Renal cortical epithelial cell (primary cell): ENCODE measurements around the gene UCK2. TPM values are rescaled to one million over a fixed set of nuclear protein-coding genes. Genes with fewer than 3 reads are reported as not detected.
A peak's percentile ranks its signal among the peaks of the same experiment; 100 is the strongest.

ENCODE experiments used
- DNase-seq: peaks from one replicate; pipeline ENCODE4 v3.0.0-alpha.2; 2011; ENCODE audit warnings: low read depth
- total RNA-seq: library from RNA; depleted of rRNA; stranded (reverse); fragments of >200 nt; gene quantifications from 2 replicates; pipeline ENCODE4 v1.2.3, GENCODE V29; 2014

UCK2 gene
- total RNA-seq, 1 donor from 2014 or later, result 62.4 TPM

GRCh38 chr1:165900576-165901380 lies 73.4 kb downstream of the UCK2 start:
- no peak for DNase-seq

GRCh38 chr1:165902565-165902964 lies 75.2 kb downstream of the UCK2 start:
- DNase-seq, result no peak

DNA sequence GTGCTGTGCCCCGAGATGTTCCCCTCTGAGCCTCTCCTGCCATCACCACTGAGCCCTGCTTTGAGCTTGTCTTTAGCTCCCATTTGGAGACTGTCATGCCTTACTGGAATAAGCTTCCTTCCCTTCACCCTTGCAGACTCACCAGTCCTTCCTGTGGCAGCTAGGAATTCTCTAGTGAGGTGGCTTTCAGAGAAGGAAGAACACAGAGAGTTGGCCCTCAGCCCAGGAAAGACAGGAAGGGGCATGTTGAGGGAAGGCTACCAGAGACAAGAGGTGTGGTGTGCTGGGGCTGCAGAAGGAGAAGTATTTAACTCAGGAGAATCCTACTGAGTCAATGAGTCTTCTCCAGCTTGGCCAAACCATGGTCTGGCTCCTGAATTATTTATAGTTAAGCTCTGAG lies 76.3 kb downstream of the UCK2 start:
- DNase-seq, result peak; percentile 70

- no peak for DNase-seq
Measured at GRCh38 chr1:165904948-165905347, 77.5 kb downstream of the UCK2 start.

DNA sequence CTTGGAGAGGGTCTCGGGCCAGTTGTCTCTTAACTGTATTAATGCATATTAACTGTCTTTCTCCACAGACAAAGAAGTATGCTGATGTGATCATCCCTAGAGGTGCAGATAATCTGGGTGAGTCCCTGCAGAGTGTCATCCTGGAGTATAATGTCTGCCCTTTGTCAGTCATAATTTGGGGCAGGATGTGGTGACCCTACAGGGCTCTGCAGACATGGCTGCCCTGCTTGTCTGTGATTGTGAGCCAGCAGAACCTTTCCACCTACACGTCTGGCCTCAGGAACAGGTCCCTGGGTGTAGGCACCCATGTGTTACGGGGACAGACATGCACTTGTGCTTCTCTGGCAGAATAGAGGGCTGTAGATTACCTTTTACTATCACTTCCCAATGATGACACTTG lies 78.4 kb downstream of the UCK2 start:
- DNase-seq, result no peak

GRCh38 chr1:165907256-165907857 lies 79.9 kb downstream of the UCK2 start:
- peak; percentile 40 for DNase-seq

DNA sequence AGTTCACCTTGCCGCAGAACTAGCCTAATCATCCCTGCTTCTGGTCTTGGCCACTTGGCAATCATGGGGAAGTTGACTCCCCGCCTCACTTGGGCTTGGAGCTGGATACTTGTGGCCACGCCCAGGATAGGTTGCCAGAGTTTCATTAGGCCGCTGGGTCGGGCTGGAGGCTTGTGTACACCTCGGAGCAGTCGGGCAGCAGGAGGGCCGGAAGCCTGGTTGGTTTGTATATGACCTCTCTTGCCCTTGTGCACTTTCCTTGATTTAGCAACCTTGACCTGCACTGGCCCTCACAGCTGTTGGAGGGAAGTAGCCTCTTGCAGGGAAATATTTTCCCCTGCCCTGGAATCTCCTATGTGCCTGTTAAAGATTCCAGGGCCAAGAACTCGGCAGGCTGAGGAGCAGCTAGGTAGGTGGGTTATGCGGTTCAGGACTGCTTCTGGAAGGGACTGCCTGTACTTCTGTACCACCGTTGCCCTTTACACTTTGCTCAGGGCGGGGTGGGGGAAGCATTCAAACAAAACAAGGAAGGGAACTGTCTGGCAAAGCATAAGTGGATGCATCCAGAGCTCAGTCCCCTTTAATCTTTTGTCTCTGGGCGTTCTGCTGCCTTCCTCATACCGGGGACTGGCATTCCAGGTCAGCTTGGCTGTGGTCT lies 83.5 kb downstream of the UCK2 start:
- no peak for DNase-seq

- no peak for DNase-seq
Measured at GRCh38 chr1:165911609-165912281, 84.3 kb downstream of the UCK2 start.

- no peak for DNase-seq
Measured at GRCh38 chr1:165912638-165913037, 85.2 kb downstream of the UCK2 start.

GRCh38 chr1:165914136-165914798 lies 86.9 kb downstream of the UCK2 start:
- DNase-seq, result peak; percentile 75

GRCh38 chr1:165915480-165915879 lies 88.1 kb downstream of the UCK2 start:
- no peak for DNase-seq

DNA sequence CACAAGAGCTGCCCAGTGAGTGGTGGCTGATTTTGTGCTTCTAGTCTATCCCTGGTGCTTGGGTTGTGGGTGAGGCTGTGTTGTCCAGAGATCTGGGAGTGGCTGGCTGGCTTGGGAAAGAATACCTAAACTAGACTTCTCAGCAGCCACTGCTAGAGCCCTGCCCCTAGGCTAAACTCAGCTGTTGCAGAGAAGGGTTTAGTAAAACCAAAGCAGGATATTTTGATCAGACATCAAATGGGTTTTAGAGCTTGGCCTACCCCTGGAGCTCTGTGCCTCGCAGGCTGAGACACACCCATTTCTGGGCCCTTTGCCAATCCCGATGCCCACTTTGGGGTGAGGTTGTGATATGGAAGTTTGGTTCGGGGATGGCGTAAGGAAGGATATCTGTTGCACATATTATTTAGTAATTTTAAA lies 88.5 kb downstream of the UCK2 start:
- no peak for DNase-seq

GRCh38 chr1:165917166-165917565 lies 89.8 kb downstream of the UCK2 start:
- no peak for DNase-seq

GRCh38 chr1:165924117-165924516 lies 96.7 kb downstream of the UCK2 start:
- DNase-seq, result peak; percentile 38

GRCh38 chr1:165925498-165926079 lies 98.2 kb downstream of the UCK2 start:
- no peak for DNase-seq

- DNase-seq, result no peak
Measured at GRCh38 chr1:165927169-165927568, 99.8 kb downstream of the UCK2 start.

GRCh38 chr1:165928075-165928731 lies 100.8 kb downstream of the UCK2 start:
- DNase-seq, result peak; percentile 40

- no peak for DNase-seq
Measured at GRCh38 chr1:165930961-165931360, 103.5 kb downstream of the UCK2 start.

DNA sequence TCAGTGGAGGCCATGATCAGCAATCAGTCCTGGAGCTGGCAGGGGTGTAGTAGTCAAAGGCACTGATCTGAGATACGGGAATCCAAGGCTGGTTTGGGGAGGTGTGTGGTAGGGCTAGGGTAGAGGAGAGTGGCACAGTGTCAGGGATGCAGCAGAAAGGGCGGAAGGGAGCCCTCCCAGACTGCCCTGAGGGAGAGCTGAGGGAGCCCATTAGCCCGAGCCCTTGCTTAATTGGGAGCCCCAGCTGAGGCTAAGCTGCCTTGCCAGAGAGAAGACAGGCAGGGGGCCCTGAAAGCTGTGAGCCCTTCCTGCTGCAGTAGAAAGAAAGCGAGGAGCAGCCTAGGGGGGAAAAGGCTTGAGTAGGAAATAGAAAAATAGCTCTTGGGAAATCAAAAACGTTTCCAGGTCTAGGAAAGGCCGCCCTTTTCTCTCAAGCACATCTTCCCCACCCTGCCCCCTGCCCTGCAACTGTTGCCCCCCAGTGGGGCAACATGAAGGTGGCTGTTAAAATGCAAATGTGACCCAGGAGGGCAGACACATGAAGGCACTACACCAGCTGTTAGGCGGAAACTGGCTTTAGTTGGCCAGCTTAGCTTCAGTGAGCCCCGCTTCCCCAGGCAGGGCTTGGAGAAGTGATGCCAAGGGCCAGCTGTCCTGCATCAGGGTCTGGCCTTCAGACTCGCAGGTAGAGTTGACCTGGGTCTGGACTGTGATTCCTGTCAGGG lies 106.2 kb downstream of the UCK2 start:
- no peak for DNase-seq

- DNase-seq, result no peak
Measured at GRCh38 chr1:165936542-165936941, 109.1 kb downstream of the UCK2 start.
